Caco-2 (cell line): ENCODE results near the gene KIF19. TPM values are rescaled to one million over a fixed set of nuclear protein-coding genes. Genes with fewer than 3 reads are reported as not detected.

Experiments used
- BruUV-seq: library from RNA; stranded (reverse); fragments of 400-500 nt; replicated peaks from 2 replicates; lab custom pipeline; 2021; lab: Mats Ljungman, UMichigan
- CTCF ChIA-PET: fragments of 300-600 bp; sonication (Branson Sonifier 250); formaldehyde crosslinking; loops from one replicate; lab custom pipeline; 2022; ENCODE audit warnings: antibody characterized with exemption; lab: Charles Lee
- POLR2A ChIA-PET: fragments of 300-600 bp; sonication (Branson Sonifier 250); formaldehyde crosslinking; loops from one replicate; lab custom pipeline; 2022; ENCODE audit warnings: antibody characterized with exemption; lab: Charles Lee
- DNase-seq, 2 experiments: peaks; one replicate each; pipeline versions ENCODE4 v3.0.0 to v3.0.0-alpha.2; 2020 to 2022
- H3K27me3 ChIP-seq: replicated peaks from 2 replicates; pipeline ENCODE4 v1.6.0; 2011; ENCODE audit warnings: low read length; ENCODE audit not compliant: control insufficient read depth, insufficient read depth
- H3K36me3 ChIP-seq: 2 replicates; pipeline ENCODE4 v1.5.1; 2011; ENCODE audit warnings: low read length; ENCODE audit not compliant: control insufficient read depth, insufficient read depth
- H3K4me1 ChIP-seq: fragments of 250-450 bp; sonication (Bioruptor Pico); 2 replicates; pipeline ENCODE4 v1.5.1; 2020; ENCODE audit warnings: mild to moderate bottlenecking
- H3K4me3 ChIP-seq: 2 replicates; pipeline ENCODE4 v1.5.1; 2011; ENCODE audit warnings: low read depth, mild to moderate bottlenecking, control low read depth, low read length
- H3K9me3 ChIP-seq: fragments of 250-450 bp; sonication (Bioruptor Pico); 2 replicates; pipeline ENCODE4 v1.5.1; 2020; ENCODE audit warnings: mild to moderate bottlenecking, moderate library complexity
- H3K27ac Mint-ChIP-seq: one replicate; pipeline ENCODE4 v1.8.0; 2022; ENCODE audit warnings: mixed read lengths; ENCODE audit not compliant: unreplicated experiment
- H3K27me3 Mint-ChIP-seq: one replicate; pipeline ENCODE4 v1.8.0; 2022; ENCODE audit warnings: mixed read lengths; ENCODE audit not compliant: insufficient read depth, unreplicated experiment
- H3K36me3 Mint-ChIP-seq: one replicate; pipeline ENCODE4 v1.8.0; 2022; ENCODE audit warnings: mild to moderate bottlenecking, mixed read lengths; ENCODE audit not compliant: insufficient read depth, unreplicated experiment
- H3K4me1 Mint-ChIP-seq: one replicate; pipeline ENCODE4 v1.8.0; 2022; ENCODE audit warnings: low read depth, mixed read lengths; ENCODE audit not compliant: unreplicated experiment
- H3K4me3 Mint-ChIP-seq: one replicate; pipeline ENCODE4 v1.8.0; 2022; ENCODE audit warnings: mild to moderate bottlenecking, moderate library complexity, mixed read lengths; ENCODE audit not compliant: unreplicated experiment
- H3K9me3 Mint-ChIP-seq: one replicate; pipeline ENCODE4 v1.8.0; 2022; ENCODE audit warnings: mixed read lengths; ENCODE audit not compliant: unreplicated experiment
- CTCF ChIP-seq, 2 experiments: fragments of 200-600 bp in 1 of 2; IDR thresholded peaks; 1 replicate in 1 of 2; 2 replicates in 1 of 2; pipeline versions ENCODE4 v1.5.1 to v1.8.0; 2011 to 2022; ENCODE audit warnings: antibody characterized with exemption in 1 of 2, control low read depth in 1 of 2, inconsistent platforms in 1 of 2, low read depth in 1 of 2, low read length in 1 of 2, mild to moderate bottlenecking in 1 of 2, moderate library complexity in 1 of 2; ENCODE audit not compliant: insufficient read depth in 1 of 2, severe bottlenecking in 1 of 2, unreplicated experiment in 1 of 2
- intact Hi-C: fragments of 100-400 bp; cut with micrococcal nuclease; formaldehyde crosslinking; loops from one replicate; pipeline ENCODE4 v1.10.0; 2022; ENCODE audit not compliant: unreplicated experiment
- total RNA-seq: library from RNA; stranded (reverse); gene quantifications from 2 replicates; pipeline ENCODE4 v1.2.3, GENCODE V29; 2022

The KIF19 gene
- total RNA-seq, 1 experiment from 2014 or later: not detected

GRCh38 chr17:74282587-74283370 is 43.2 kb upstream of the KIF19 start:
- Histone ChIP-seq H3K36me3 (no peaks in the 10 kb centered on the region), H3K4me3 (no peak overlapping the region), H3K9me3 (no peaks in the 10 kb centered on the region), H3K27me3 (no peaks in the 10 kb centered on the region), H3K4me1 (no peaks in the 10 kb centered on the region)
- Mint-ChIP-seq H3K4me3 (no peak overlapping the region), H3K9me3 (no peaks in the 10 kb centered on the region), H3K36me3 (no peaks in the 10 kb centered on the region), H3K27me3 (no peaks in the 10 kb centered on the region), H3K27ac (no peak overlapping the region), H3K4me1 (no peaks in the 10 kb centered on the region)
- ChIA-PET POLR2A (no interaction called here), CTCF (interaction anchor here (0.6 kb wide), 1 partner anchor 83 kb away, joined by 3 read pairs; no protein-coding TSS in a partner anchor)
- no peak for TF ChIP-seq CTCF (IDR thresholded peaks at IDR 0.05; ENCODE audit: insufficient read depth in 1 of 2, low read depth in 1 of 2, low read length in 1 of 2, severe bottlenecking in 1 of 2, unreplicated experiment in 1 of 2)
- DNase-seq: peak in 1 of 2 experiments; percentile 49
- BruUV-seq: no TSS peak
- intact Hi-C loops: no loop called here

- H3K36me3 Mint-ChIP-seq: no peaks in the 10 kb centered on the region
- intact Hi-C loops: no loop called here
- no peaks in the 10 kb centered on the region for H3K27me3 Mint-ChIP-seq
- H3K36me3 ChIP-seq: no peaks in the 10 kb centered on the region
- no peak overlapping the region for H3K4me3 ChIP-seq
- BruUV-seq: no TSS peak
- no peak overlapping the region for H3K27ac Mint-ChIP-seq
- TF ChIP-seq CTCF (IDR thresholded peaks at IDR 0.05; ENCODE audit: insufficient read depth in 1 of 2, low read depth in 1 of 2, low read length in 1 of 2, severe bottlenecking in 1 of 2, unreplicated experiment in 1 of 2): no peak
- no peaks in the 10 kb centered on the region for H3K9me3 ChIP-seq
- H3K4me3 Mint-ChIP-seq: no peak overlapping the region
- ChIA-PET POLR2A (no interaction called here), CTCF (interaction anchor here (0.6 kb wide), 1 partner anchor 84 kb away, joined by 3 read pairs; no protein-coding TSS in a partner anchor)
- no peaks in the 10 kb centered on the region for H3K4me1 ChIP-seq
- no peak for DNase-seq
- no peaks in the 10 kb centered on the region for H3K4me1 Mint-ChIP-seq
- H3K9me3 Mint-ChIP-seq: no peaks in the 10 kb centered on the region
- H3K27me3 ChIP-seq: no peaks in the 10 kb centered on the region
These were observed 42.7 kb upstream of the KIF19 start for GRCh38 chr17:74283371-74283673.

- BruUV-seq: no TSS peak
- Histone ChIP-seq H3K27me3 (no peaks in the 10 kb centered on the region), H3K36me3 (no peaks in the 10 kb centered on the region), H3K9me3 (no peaks in the 10 kb centered on the region), H3K4me3 (no peak overlapping the region), H3K4me1 (no peaks in the 10 kb centered on the region)
- no peak for TF ChIP-seq CTCF (IDR thresholded peaks at IDR 0.05; ENCODE audit: insufficient read depth in 1 of 2, low read depth in 1 of 2, low read length in 1 of 2, severe bottlenecking in 1 of 2, unreplicated experiment in 1 of 2)
- Mint-ChIP-seq H3K4me3 (no peak overlapping the region), H3K4me1 (no peaks in the 10 kb centered on the region), H3K27me3 (no peaks in the 10 kb centered on the region), H3K9me3 (no peaks in the 10 kb centered on the region), H3K36me3 (no peaks in the 10 kb centered on the region), H3K27ac (no peak overlapping the region)
- ChIA-PET CTCF (no interaction called here), POLR2A (no interaction called here)
- no peak for DNase-seq
- intact Hi-C loops: no loop called here
These were observed 38.9 kb upstream of the KIF19 start for GRCh38 chr17:74287031-74287602.
